Measurements from ENCODE around the gene OR1I1.
A peak's percentile ranks its signal among the peaks of the same experiment; 100 is the strongest.

Gene OR1I1

DNA sequence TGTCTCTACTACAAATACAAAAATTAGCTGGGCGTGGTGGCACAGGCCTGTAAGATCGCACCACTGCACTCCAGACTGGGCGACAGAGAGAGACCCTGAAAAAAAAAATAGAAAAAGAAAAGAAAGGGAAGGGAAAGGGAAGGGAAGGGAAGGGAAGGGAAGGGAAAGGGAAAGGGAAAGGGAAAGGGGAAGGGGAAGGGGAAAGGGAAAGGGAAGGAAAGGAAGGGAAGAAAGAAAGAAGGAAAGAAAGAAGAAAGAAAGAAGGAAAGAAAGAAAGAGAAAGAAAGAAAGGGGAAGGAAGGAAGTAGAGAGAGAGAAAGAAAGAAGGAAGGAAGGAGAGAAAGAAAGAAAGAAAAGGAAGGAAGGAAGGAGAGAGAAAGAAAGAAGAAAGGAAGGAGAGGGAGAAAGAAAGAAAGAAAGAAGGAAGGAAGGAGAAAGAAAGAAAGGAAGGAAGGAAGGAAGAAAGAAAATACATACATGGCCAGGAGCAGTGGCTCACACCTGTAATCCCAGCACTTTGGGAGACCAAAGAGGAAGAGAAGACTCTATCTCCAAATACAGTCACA is 17.1 kb downstream of the OR1I1 start:
- no peak for DNase-seq

DNA sequence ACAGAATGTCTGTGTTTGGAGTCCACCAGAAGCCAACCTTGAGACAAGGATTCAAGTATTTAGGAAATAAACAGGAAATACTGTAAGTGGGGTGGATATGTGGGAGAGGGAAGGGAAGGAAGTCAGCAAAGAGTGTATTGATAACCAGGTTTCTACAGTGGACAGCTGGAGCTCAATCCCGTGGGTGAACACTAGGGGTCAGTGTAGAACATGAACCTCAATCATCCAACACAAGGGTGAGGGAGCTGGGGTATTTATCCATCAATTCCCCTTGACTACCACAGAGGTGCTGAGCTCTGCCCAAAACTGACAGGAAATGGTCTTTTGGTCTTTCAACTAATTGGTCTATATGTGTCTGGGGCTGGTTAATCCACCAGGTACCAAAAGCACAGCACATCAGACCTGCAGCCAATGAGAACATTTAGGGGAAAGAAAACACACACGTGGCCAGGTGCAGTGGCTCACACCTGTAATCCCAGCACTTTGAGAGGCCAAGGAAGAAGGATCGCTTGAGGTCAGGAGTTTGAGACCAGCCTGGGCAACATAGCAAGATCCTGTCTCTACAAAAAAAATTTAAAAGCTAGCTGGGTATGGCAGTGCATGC is 19.6 kb downstream of the OR1I1 start:
- peak; percentile 60 for DNase-seq

DNA sequence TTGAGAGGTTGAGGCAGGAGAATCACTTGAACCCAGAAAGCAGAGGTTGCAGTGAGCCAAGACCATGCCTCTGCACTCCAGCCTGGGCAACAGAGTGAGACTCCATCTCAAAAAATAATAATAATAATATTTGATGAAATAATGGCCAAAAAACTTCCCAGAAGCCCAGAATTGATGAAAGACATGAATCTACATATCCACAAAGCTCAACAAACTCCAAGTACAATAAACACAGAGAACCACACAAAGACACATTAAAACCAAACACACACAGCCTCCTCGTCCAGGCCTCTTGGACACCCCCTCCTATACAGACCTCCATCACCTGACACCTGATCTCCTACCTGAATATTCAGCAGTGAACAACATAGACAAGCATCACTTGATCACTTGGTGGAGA is 22.0 kb downstream of the OR1I1 start:
- DNase-seq = no peak

DNA sequence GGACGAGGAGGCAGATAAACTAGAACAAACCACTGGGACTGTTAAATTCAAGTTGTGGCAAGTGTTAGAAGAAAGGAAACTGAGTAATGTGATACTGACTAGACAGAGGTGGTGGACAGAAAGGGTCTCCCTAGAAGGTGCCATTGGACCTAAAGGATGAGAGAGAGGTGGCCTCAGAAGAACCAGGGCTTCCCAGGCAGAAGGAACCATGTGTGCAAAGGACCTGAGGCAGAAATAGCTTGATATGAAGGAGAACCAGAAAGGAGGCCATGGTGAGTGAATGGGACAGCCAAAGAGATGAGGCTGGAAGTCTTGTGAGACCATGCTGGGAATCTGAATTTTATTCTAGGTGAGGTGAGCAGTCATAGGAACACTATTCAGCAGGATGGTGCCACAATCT is 22.4 kb downstream of the OR1I1 start:
- DNase-seq = no peak

DNA sequence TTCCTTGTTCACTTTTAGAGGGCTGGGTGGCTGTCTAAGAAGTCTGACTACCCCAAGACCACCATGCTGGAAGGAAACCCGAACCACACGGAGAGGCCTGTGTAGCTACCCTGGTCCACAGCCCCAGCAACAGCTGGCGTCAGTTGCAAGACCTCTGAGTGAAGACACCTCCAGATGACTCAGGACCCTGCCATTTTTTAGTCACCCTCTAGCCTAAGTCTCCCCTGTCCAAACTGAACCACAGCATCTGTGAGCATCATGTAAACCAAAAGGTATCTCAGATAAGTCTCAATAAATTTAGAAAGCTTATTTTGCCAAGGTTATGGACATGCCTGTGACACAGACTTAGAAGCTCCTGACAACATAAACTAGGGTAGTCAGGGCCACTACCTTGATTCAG is 23.0 kb downstream of the OR1I1 start:
- no peak for DNase-seq

DNA sequence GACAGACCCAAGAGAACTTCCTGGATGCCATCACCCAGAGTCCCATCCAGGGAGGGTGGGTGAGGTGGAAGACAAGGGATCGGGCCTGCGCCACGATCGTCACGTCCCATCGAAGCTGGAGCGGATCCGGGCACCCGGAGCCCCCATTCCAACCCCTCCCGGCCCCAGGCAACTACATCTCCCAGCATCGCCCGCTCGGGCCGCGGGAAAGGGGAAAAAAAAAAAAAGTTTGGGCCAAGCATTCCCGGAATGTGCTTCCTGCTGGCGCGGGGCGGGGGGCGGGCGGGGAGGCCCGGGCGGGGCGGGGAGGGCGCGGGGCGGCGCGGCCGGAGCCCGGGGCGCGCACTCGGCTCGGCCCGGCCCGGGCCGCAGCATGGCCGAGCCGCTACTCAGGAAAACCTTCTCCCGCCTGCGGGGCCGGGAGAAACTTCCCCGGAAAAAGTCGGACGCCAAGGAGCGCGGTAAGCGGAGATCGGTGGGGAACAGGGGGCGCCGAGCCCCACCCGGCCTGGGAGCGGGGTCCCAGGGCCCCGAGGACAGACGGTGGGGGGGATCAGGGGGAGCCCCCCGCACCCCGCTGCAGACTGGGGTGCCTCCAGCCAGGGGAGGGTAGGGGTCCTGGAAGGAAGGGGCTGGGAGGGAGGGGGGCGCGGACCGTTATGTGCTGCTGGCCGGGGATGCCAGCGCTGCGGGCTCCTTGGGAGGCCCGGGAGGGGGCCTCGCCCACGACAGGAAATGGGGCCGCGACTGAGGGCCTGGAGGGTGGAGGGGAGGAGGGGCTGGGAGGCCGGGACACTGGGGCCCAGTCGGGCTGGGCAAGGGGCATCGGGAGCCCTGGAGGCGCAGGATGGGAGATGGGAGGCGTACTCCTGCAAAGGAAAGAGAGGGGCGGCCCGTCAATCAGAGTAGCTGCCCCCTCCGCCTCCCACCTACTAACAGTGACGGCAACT is 25.3 kb downstream of the OR1I1 start, which contains the start of gene SYDE1:
Gene SYDE1 (plus strand): TSS at position 341 of the 950 bp plus-strand sequence. CDS start 33 bp downstream, at position 374.
- DNase-seq = no peak

DNA sequence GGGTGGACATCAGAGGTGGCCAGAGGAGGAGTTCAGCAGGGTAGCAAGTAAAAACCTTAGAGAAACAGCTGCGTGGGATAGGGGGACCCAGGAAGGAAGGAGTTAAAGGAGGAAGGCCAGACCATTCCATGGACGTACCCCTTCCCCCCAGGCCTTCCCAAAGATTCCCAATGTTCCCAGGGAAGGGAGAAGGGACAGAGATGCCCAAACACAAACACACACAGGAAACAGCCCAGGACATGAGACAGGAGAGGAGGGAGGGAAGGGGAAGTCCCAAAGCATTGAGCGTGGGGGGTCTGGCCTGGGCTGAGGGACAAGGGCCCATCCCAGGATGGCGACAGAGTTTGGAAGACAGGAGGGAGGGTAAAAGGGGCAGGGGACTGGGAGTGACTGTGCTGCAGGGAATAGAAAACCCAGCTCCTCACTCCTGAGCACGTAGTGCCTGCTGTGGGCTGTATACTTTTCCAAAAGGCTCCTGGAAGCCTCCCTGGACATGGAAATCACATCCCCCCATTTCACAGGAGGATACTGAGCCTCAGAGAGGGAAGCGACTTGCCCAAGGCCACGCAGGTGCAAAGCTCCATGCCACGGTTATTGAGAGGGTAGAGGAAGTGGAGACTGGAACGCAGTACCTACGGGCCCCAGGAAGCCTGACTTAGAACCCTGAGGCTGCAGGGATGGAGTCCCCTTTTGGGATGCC is 26.3 kb downstream of the OR1I1 start:
- DNase-seq = no peak

DNA sequence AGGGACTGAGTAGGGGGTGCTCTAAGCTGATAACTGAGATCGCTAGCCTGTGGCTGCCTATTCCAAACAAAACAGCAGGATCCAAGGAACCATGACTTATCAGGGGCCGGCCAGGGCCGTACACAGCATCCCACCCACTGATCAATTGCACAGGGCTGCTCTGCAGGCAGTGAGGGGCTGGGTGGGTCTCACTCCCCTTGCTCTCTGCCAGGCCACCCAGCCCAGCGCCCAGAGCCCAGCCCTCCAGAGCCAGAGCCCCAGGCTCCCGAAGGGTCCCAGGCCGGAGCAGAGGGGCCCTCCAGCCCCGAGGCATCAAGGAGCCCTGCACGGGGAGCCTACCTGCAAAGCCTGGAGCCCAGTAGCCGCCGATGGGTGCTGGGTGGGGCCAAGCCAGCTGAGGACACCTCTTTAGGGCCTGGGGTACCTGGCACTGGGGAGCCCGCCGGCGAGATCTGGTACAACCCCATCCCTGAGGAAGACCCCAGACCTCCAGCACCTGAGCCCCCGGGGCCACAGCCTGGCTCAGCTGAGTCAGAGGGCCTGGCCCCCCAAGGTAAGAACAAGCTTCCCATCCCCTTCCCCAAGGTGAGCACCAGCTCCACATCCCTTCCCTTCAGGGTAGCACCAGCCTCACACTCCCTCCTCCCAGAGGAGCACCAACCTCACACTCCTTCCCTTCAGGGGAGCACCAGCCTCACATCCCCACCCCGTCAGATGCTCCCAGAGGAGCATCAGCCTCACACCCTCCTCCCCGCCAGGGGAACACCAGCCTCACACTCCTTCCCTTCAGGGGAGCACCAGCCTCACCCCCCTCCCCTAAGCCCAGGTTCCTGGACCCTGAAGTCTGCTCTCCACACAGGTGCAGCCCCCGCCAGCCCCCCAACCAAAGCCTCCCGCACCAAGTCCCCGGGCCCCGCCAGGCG is 27.1 kb downstream of the OR1I1 start:
- no peak for DNase-seq

DNA sequence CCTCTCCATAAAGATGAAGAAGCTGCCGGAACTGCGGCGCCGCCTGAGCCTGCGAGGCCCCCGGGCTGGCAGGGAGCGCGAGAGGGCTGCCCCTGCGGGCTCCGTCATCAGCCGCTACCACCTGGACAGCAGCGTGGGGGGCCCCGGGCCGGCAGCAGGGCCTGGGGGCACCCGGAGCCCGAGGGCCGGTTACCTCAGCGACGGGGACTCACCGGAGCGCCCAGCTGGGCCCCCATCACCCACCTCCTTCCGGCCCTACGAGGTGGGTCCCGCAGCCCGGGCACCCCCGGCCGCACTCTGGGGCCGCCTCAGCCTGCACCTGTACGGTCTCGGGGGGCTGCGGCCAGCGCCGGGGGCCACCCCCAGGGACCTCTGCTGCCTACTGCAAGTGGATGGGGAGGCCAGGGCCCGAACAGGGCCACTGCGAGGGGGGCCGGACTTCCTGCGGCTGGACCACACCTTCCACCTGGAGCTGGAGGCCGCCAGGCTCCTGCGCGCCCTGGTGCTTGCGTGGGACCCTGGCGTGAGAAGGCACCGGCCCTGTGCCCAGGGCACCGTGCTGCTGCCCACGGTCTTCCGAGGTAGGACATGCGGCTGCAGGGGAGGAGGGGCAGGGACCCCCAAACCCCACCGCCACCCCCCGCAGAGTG is 27.9 kb downstream of the OR1I1 start:
- no peak for DNase-seq

DNA sequence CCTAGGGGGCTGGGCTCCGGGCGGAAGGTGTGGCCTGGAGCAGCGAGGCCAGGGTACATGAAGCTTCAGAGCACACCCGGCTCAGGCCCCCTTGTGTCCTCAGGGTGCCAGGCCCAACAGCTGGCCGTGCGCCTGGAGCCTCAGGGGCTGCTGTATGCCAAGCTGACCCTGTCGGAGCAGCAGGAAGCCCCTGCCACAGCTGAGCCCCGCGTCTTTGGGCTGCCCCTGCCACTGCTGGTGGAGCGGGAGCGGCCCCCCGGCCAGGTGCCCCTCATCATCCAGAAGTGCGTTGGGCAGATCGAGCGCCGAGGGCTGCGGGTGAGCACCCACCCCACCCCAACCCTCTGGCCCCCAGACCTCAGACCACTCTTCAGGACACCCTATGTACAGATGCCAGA is 28.4 kb downstream of the OR1I1 start:
- no peak for DNase-seq

DNA sequence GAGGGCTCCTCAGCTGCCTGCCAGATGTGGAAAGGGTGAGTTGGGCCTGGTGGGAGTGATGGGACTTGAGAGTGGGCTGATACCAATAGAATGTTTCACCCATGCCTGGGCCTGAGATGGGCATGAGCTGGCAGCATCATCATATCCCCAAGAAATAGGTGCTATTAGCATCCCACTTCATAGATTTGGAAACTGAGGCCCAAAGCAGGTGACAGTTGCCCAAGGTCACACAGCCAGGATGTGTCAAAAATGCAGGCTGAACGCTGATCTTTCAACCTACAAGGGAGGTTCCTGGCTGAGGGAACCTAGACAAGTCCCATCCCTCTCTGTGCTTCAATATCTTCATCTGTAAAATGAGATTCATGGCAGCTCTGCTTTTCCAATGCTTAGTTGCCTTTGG is 29.7 kb downstream of the OR1I1 start:
- no peak for DNase-seq

DNA sequence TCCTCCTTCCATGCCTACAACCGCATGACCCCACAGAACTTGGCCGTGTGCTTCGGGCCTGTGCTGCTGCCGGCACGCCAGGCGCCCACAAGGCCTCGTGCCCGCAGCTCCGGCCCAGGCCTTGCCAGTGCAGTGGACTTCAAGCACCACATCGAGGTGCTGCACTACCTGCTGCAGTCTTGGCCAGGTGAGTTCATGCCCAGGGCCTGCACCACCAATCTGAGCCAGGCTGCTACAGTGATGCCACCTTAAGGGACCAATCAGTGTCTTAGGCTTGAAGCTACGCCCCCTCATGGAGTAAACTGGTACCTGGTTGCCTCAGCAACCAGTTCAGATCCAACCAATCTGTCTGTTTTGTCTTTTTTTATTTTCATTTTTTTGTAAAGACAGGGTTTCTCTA is 30.4 kb downstream of the OR1I1 start:
- no peak for DNase-seq

DNA sequence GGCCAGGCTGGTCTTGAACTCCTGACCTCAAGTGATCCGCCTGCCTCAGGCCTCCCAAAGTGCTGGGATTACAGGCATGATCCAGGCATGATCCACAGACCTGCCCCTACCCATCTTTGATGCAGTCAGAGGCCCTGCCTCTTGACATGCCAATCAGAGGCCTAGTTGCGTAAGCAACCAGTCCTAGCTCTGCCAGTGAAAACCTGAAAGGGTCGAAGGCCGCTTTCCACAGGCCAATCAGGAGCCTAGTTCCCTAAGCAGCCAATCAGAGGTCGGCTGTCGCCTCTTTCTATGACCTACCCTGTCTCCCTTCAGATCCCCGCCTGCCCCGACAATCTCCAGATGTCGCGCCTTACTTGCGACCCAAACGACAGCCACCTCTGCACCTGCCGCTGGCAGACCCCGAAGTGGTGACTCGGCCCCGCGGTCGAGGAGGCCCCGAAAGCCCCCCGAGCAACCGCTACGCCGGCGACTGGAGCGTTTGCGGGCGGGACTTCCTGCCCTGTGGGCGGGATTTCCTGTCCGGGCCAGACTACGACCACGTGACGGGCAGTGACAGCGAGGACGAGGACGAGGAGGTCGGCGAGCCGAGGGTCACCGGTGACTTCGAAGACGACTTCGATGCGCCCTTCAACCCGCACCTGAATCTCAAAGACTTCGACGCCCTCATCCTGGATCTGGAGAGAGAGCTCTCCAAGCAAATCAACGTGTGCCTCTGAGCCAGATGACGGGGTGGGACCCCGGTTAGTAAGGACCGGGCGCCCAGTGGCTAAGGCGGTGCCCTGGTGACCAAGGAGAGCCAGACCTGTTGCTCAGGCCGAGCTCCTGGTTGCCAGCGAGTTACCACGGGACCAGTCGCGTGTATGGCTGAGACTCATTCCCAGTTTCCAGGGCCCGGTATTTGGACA is 31.5 kb downstream of the OR1I1 start:
- no peak for DNase-seq

DNA sequence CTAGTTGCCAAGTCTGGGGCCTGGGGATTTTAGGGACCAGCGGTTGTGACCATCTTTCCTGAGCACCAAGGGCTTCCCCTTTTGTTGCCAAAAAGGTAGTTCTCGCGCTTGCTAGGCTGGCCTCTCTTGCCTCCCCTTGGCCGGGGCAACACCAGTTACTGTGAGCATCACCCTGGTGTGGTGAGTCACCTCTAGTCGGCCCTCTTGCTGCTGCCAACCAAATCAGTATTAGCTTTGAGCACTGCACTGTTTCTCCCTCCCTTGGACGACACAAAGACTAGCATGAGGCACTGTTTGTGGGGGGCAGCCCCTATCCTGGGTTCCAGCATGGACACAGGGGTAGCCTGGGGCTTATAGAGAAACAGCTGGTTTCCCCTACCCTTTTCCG is 32.1 kb downstream of the OR1I1 start:
- no peak for DNase-seq

DNA sequence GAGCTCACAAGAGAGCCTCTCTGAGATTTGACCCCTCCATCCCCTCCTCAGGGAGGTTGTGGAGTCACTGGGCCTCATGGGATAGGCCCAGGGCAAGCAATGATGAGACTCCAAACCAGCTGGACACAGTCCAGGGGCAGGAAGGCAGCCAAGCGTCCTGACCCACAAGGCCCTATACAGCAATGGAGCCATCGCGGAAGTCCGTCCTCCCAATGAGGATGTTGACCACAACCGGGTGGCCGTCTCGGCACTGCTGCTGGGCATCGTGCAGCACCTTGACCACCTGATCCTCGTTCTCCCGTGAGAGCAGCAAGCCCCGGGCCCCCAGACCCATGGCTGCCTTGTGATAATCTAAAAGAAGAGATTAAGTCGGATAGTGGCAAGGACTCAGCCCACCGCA is 33.1 kb downstream of the OR1I1 start:
- DNase-seq = no peak

DNA sequence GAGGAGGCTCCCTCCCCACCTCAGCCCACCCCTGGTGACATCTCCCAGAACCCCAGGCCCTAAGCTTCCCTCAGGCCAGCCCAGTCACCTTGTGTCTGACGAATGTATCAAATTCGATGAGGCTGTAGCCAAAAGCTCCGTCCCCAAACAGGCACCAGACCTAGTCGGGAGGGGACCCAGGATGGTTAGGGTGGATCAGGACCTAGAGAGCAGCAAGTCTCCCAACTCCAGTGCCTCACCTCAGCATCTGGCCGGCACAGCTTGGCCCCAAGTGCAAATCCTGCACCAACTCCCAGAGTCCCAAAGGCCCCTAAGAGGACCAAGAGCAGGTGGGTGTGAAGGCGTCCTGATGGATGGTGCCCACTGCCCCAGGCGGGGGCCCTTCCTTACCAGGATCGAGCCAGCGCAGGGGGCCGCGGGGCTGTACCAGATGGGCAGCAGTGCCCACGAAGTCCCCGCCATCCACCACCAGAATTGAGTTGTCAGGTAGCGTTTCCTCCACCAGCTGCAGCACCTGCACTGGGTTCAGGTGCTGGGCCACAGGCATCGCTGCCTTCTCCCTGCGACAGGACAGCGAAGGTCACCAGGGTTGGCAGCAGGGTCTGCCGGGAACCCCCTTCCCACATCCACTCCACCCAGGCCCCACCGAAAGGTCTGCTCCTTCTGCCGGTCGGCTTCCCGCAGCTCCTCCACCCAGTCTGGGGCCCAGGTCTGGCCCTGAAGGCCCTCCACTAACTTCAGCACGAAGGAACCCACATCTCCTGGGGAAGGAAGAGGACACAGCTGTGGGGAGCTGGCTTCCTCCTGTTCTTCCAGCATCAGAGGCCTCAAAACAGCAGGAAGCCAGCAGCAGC is 34.0 kb downstream of the OR1I1 start:
- DNase-seq = no peak

DNA sequence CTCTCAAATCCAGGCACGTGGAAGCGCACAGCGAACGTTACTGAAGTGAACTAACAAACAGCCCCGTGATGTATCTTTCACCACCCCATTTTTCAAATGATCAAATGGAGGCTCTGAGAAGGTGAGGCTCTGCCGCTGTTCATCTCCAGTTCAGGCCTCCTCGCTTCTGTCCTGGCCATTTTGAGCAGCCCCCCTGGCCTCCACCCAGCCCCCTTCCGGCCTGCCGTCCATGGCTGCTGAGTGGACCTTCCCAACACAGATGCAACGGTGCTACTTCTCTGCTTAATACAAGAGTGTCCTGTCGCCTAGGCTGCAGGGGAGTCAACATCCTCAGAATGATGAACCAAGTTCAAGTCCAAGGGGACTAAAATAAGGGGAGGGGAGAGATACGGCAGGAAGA is 34.8 kb downstream of the OR1I1 start:
- no peak for DNase-seq

DNA sequence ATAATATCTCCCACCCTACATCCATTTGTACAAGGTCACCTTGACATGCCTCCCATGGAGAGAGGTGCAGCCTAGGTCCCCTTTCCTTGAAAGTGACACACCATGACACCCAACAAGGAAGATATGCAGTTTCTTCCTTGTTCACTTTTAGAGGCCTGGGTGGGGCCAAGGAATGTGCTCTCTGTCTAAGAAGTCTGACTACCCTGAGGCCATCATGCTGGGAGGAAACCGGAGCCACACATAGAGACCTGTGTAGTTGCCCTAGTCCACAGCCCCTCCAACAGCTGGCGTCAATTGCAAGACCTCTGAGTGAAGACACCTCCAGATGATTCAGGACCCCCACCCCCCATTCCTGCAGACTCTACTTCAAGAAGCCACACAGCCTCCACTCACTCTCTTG is 36.2 kb downstream of the OR1I1 start:
- no peak for DNase-seq

DNA sequence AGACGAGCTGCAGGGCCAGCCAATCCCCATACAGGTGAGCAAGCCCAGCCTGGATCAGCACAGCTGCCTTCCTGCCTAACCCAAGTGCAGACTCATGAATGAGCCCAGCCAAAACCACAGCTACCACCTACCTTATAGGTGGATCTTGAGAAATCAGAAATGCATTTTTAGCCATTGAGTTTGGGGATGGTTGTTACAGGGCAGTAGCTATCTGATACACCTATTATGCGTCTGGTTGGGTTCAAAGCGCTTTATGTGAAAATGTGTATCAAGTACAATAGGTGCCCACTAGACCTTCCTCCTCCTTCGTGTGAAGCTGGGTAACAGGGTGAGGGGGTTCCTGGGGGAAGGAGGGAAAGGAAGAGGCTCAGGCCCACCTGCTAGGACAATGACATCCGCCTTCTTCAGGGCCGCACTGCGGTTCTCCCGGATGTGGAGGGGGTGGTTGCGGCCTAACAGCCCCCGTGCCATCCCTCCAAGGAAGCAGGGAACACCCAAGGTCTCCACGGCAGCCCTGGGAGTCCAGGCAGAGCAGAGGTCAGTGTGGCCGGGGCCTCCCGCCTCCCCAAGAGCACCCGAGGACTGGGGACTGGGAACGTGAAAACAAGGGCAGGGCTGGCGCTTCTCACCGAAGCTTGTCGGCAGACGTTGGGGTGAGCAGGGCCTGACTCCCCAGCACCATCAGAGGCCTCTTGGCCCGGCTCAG is 36.9 kb downstream of the OR1I1 start:
- no peak for DNase-seq

Data from activated CD4-positive, alpha-beta T cell treated with anti-CD3 and anti-CD28 coated beads, Interleukin-2, Interleukin-6, amounts not matched to agents 100 ng/mL and 50 ng/mL, durations not matched to agents 16 hours and 8 hours (primary cell).